SK-N-SH (cell line): ENCODE results near the gene SMPD1. TPM values are rescaled to one million over a fixed set of nuclear protein-coding genes. Genes with fewer than 3 reads are reported as not detected.

Experiments
- CTCF ChIA-PET: fragments of 300-600, 350-600 bp; formaldehyde crosslinking; extraction: SDS; loops from one replicate; lab custom pipeline; 2021; lab: Yijun Ruan, JAX
- POLR2A ChIA-PET: fragments of 350-600 bp; sonication (Branson Sonifier 250); formaldehyde crosslinking; extraction: SDS; loops from one replicate; lab custom pipeline; 2020; ENCODE audit warnings: antibody characterized with exemption, inconsistent platforms; lab: Yijun Ruan, JAX
- DNase-seq: peaks from one replicate; pipeline ENCODE4 v3.0.0; 2012
- H2AFZ ChIP-seq: fragments of 200-600 bp; sonication (generic); 2 replicates; pipeline ENCODE4 v1.8.1; 2016; ENCODE audit warnings: antibody characterized with exemption, mild to moderate bottlenecking, low read depth
- H3F3A ChIP-seq: fragments of 200-600 bp; sonication (generic); replicated peaks from 2 replicates; pipeline ENCODE3; 2016; ENCODE audit warnings: antibody characterized with exemption, mild to moderate bottlenecking; ENCODE audit not compliant: insufficient read depth
- H3K27ac ChIP-seq, 2 experiments: fragments of 200-500 bp in 1 of 2; fragments of 200-600 bp in 1 of 2; sonication (Bioruptor generic) in 1 of 2; sonication (generic), shearing (Covaris generic) in 1 of 2; 2 replicates each; pipeline versions ENCODE4 v1.5.1 to v1.6.1; 2014 to 2016; ENCODE audit warnings: low read depth in 2 of 2, inconsistent platforms in 1 of 2, low read length in 1 of 2, mild to moderate bottlenecking in 1 of 2, mixed read lengths in 1 of 2
- H3K27me3 ChIP-seq: fragments of 200-600 bp; sonication (generic), shearing (Covaris generic); 2 replicates; pipeline ENCODE4 v1.6.1; 2016; ENCODE audit warnings: mixed run types; ENCODE audit not compliant: insufficient read depth
- H3K36me3 ChIP-seq, 2 experiments: fragments of 200-500 bp in 1 of 2; fragments of 200-600 bp in 1 of 2; sonication (Bioruptor generic) in 1 of 2; sonication (generic) in 1 of 2; replicated peaks in 1 of 2; 2 replicates each; pipeline versions ENCODE3 to v1.5.1; 2014 to 2016; ENCODE audit warnings: low read length in 1 of 2, mild to moderate bottlenecking in 1 of 2; ENCODE audit not compliant: insufficient read depth in 2 of 2, control insufficient read depth in 1 of 2
- H3K4me1 ChIP-seq, 2 experiments: fragments of 200-500 bp in 1 of 2; fragments of 200-600 bp in 1 of 2; sonication (Bioruptor generic) in 1 of 2; sonication (generic), shearing (Covaris generic) in 1 of 2; 2 replicates each; pipeline versions ENCODE4 v1.5.1 to v1.6.1; 2014 to 2016; ENCODE audit warnings: low read depth in 1 of 2, low read length in 1 of 2, mixed run types in 1 of 2; ENCODE audit not compliant: insufficient read depth in 2 of 2, control insufficient read depth in 1 of 2
- H3K4me2 ChIP-seq: fragments of 200-600 bp; sonication (generic), shearing (Covaris generic); 2 replicates; pipeline ENCODE4 v1.6.1; 2017; ENCODE audit warnings: mixed run types
- H3K4me3 ChIP-seq, 2 experiments: fragments of 200-500 bp in 1 of 2; fragments of 200-600 bp in 1 of 2; sonication (Bioruptor generic) in 1 of 2; sonication (generic), shearing (Covaris generic) in 1 of 2; 2 replicates each; pipeline versions ENCODE4 v1.5.1 to v1.8.1; 2014 to 2016; ENCODE audit warnings: low read depth in 2 of 2, inconsistent platforms in 1 of 2, low read length in 1 of 2, mild to moderate bottlenecking in 1 of 2, mixed read lengths in 1 of 2, moderate library complexity in 1 of 2
- H3K79me2 ChIP-seq: fragments of 200-600 bp; sonication (generic); 2 replicates; pipeline ENCODE4 v1.8.1; 2017; ENCODE audit warnings: mild to moderate bottlenecking; ENCODE audit not compliant: insufficient read depth
- H3K9ac ChIP-seq: fragments of 200-600 bp; sonication (generic); 2 replicates; pipeline ENCODE4 v1.6.1; 2017; ENCODE audit warnings: mixed run types
- H3K9me2 ChIP-seq: fragments of 200-600 bp; sonication (generic); 2 replicates; pipeline ENCODE4 v1.6.1; 2017; ENCODE audit warnings: mixed run types
- H3K9me3 ChIP-seq: fragments of 200-600 bp; sonication (generic); 2 replicates; pipeline ENCODE4 v1.6.1; 2017; ENCODE audit warnings: mixed run types, mild to moderate bottlenecking, moderate library complexity
- H4K20me1 ChIP-seq: fragments of 200-600 bp; sonication (generic); 2 replicates; pipeline ENCODE4 v1.6.1; 2017; ENCODE audit warnings: mild to moderate bottlenecking, mixed run types; ENCODE audit not compliant: insufficient read depth
- EP300 ChIP-seq, 2 experiments: IDR thresholded peaks; 2 replicates each; pipeline versions ENCODE4 v1.4.0 to v1.6.1; 2012; ENCODE audit warnings: borderline replicate concordance in 1 of 2, low read depth in 1 of 2, low read length in 1 of 2
- EZH2phosphoT487 ChIP-seq: fragments of 200-600 bp; sonication (generic); IDR thresholded peaks from 2 replicates; pipeline ENCODE4 v1.6.1; 2017; ENCODE audit warnings: low read depth, mixed run types, mild to moderate bottlenecking, antibody characterized with exemption, moderate library complexity, borderline replicate concordance
- FOSL2 ChIP-seq: IDR thresholded peaks from 2 replicates; pipeline ENCODE4 v1.4.0; 2012; ENCODE audit warnings: low read depth, mild to moderate bottlenecking, moderate library complexity, borderline replicate concordance
- FOXJ3 ChIP-seq: sonication (generic); formaldehyde crosslinking; IDR thresholded peaks from 2 replicates; pipeline ENCODE4 v1.5.1; 2020; ENCODE audit warnings: mild to moderate bottlenecking, missing genetic modification reagents
- FOXM1 ChIP-seq: IDR thresholded peaks from 2 replicates; pipeline ENCODE4 v1.4.0; 2012; ENCODE audit warnings: low read depth, mild to moderate bottlenecking
- GABPA ChIP-seq: IDR thresholded peaks from 2 replicates; pipeline ENCODE4 v1.4.0; 2012; ENCODE audit warnings: low read depth, mild to moderate bottlenecking
- GATA2 ChIP-seq: sonication (generic); formaldehyde crosslinking; IDR thresholded peaks from 2 replicates; pipeline ENCODE4 v1.5.0; 2020; ENCODE audit warnings: mild to moderate bottlenecking, missing genetic modification reagents
- IRF3 ChIP-seq: fragments of 150-350 bp; IDR thresholded peaks from 2 replicates; pipeline ENCODE4 v1.6.1; 2016; ENCODE audit warnings: mild to moderate bottlenecking, low read depth, low read length
- JUND ChIP-seq: IDR thresholded peaks from 2 replicates; pipeline ENCODE4 v1.4.0; 2012
- NRF1 ChIP-seq: IDR thresholded peaks from 2 replicates; pipeline ENCODE4 v1.6.1; 2012; ENCODE audit warnings: low read depth, mild to moderate bottlenecking, low read length
- PBX3 ChIP-seq: IDR thresholded peaks from 2 replicates; pipeline ENCODE4; 2012
- RFX5 ChIP-seq: IDR thresholded peaks from 2 replicates; pipeline ENCODE4 v1.6.1; 2012; ENCODE audit warnings: mild to moderate bottlenecking, improper control_type of control experiment, low read length
- RXRA ChIP-seq: IDR thresholded peaks from 2 replicates; pipeline ENCODE4 v1.4.0; 2012; ENCODE audit warnings: low read depth, mild to moderate bottlenecking, borderline replicate concordance
- SMC3 ChIP-seq: IDR thresholded peaks from 2 replicates; pipeline ENCODE4 v1.6.1; 2012; ENCODE audit warnings: low read depth, low read length, improper control_type of control experiment
- USF1 ChIP-seq: IDR thresholded peaks from 2 replicates; pipeline ENCODE4 v1.4.0; 2012; ENCODE audit warnings: low read depth, borderline replicate concordance
- YY1 ChIP-seq: IDR thresholded peaks from 2 replicates; pipeline ENCODE4 v1.4.0; 2012; ENCODE audit warnings: low read depth, mild to moderate bottlenecking
- ZBTB33 ChIP-seq: IDR thresholded peaks from 2 replicates; pipeline ENCODE4 v1.4.0; 2012; ENCODE audit warnings: low read depth, borderline replicate concordance
- WGBS: methylation state at CpG from one replicate; pipeline ENCODE4 v1.1.6; 2017; ENCODE audit warnings: low lambda C conversion rate; 5-methylcytosine and 5-hydroxymethylcytosine counted together
- polyA plus RNA-seq, 3 experiments: library from polyadenylated mRNA; depleted of rRNA; stranded (reverse); fragments of >200 nt; gene quantifications; 2 replicates each; pipeline ENCODE4 v1.2.3, GENCODE V29; 2012

SMPD1 gene
- polyA plus RNA-seq, 1 of the 3 experiments (the other 2 are of a cell fraction): 69.2 TPM

- no peaks in the 10 kb centered on the region for H4K20me1 ChIP-seq
- no peaks in the 10 kb centered on the region for H3F3A ChIP-seq
- CTCF ChIA-PET: interaction anchor here (0.9 to 1.4 kb wide), 4 partner anchors 15 to 365 kb away, joined by 3 to 6 read pairs (median 4); no protein-coding TSS in a partner anchor
- no peak overlapping the region for H3K27ac ChIP-seq
- no peak for DNase-seq
- 0 out of 2 replicates have a peak overlapping the region, but pooled peaks have one; percentile 15 for H3K4me2 ChIP-seq
- 30% methylated on average over 9 of the region's 9 CpGs for WGBS
- TF ChIP-seq YY1 (0 out of 2 replicates have a peak, but pooled peaks have one; percentile 36), NRF1 (no peak), FOSL2 (0 out of 2 replicates have a peak, but pooled peaks have one; percentile 24)
- no peak overlapping the region for H3K9ac ChIP-seq
- no peaks in the 10 kb centered on the region for H3K36me3 ChIP-seq
- H3K27me3 ChIP-seq: peaks cover 9% of the 10 kb centered on the region; the same call in 1 of the 2 replicates
- no peaks in the 10 kb centered on the region for H3K79me2 ChIP-seq
- no peak overlapping the region for H3K4me3 ChIP-seq
- peaks cover 0 to 5% of the 10 kb centered on the region in 2 experiments; a peak in 1 of 4 replicates for H3K4me1 ChIP-seq
- POLR2A ChIA-PET: no interaction called here
- no peaks in the 10 kb centered on the region for H3K9me3 ChIP-seq
- peak overlapping the region; percentile 4; the same call in 1 of the 2 replicates for H2AFZ ChIP-seq
- no peaks in the 10 kb centered on the region for H3K9me2 ChIP-seq
Observed at GRCh38 chr11:6357222-6357621, 33.1 kb upstream of the SMPD1 start.

GRCh38 chr11:6360183-6360582 is 30.1 kb upstream of the SMPD1 start:
- H3K9ac ChIP-seq: no peak overlapping the region

GRCh38 chr11:6362185-6362872 is 27.9 kb upstream of the SMPD1 start:
- CTCF ChIA-PET: interaction anchor here (0.5 to 5.8 kb wide), 71 partner anchors 10 to 1726 kb away, joined by 3 to 114 read pairs (median 4); partner anchors contain the start of genes APBB1, ARFIP2, CNGA4 and FHIP1B
- no peak overlapping the region for H3K4me2 ChIP-seq
- H3K27me3 ChIP-seq: no peaks in the 10 kb centered on the region; the same call in 1 of the 2 replicates
- no peak overlapping the region for H3K4me3 ChIP-seq
- H3K79me2 ChIP-seq: no peaks in the 10 kb centered on the region
- 57% methylated on average over 5 of the region's 5 CpGs for WGBS
- H3K36me3 ChIP-seq: no peaks in the 10 kb centered on the region
- no peak overlapping the region for H3K9ac ChIP-seq
- no peaks in the 10 kb centered on the region for H3F3A ChIP-seq
- no peak overlapping the region for H2AFZ ChIP-seq
- H3K27ac ChIP-seq: no peak overlapping the region
- no peaks in the 10 kb centered on the region for H3K9me2 ChIP-seq
- no peak for DNase-seq
- POLR2A ChIA-PET: no interaction called here
- no peaks in the 10 kb centered on the region for H3K9me3 ChIP-seq
- no peaks in the 10 kb centered on the region for H4K20me1 ChIP-seq
- H3K4me1 ChIP-seq: no peaks in the 10 kb centered on the region; a peak in 1 of 4 replicates
- TF ChIP-seq GABPA: no peak
- TF ChIP-seq YY1: no peak
- no peak for TF ChIP-seq USF1
- no peak for TF ChIP-seq ZBTB33
- no peak for TF ChIP-seq GATA2 (CRISPR knock-in tag)
- no peak for TF ChIP-seq NRF1
- no peak for TF ChIP-seq JUND
- no peak for TF ChIP-seq PBX3
- TF ChIP-seq SMC3: no peak
- no peak for TF ChIP-seq FOXM1
- TF ChIP-seq IRF3: no peak
- no peak for TF ChIP-seq EZH2phosphoT487
- no peak for TF ChIP-seq EP300 (IDR thresholded peaks at IDR 0.05; ENCODE audit: borderline replicate concordance in 1 of 2, low read depth in 1 of 2, low read length in 1 of 2)
- no peak for TF ChIP-seq RFX5

More at GRCh38 chr11:6360183-6360582, 30.1 kb upstream of the SMPD1 start:
- no peak overlapping the region for H3K27ac ChIP-seq
- H3K27me3 ChIP-seq: no peaks in the 10 kb centered on the region; the same call in 1 of the 2 replicates
- H3K9me3 ChIP-seq: no peaks in the 10 kb centered on the region
- no peaks in the 10 kb centered on the region for H3K9me2 ChIP-seq
- peaks cover 0 to 5% of the 10 kb centered on the region in 2 experiments; a peak in 1 of 4 replicates for H3K4me1 ChIP-seq
- no peaks in the 10 kb centered on the region for H3K36me3 ChIP-seq
- H3K4me2 ChIP-seq: no peak overlapping the region
- DNase-seq: no peak
- ChIA-PET CTCF (no interaction called here), POLR2A (no interaction called here)
- H3K79me2 ChIP-seq: no peaks in the 10 kb centered on the region
- H2AFZ ChIP-seq: no peak overlapping the region
- no peak overlapping the region for H3K4me3 ChIP-seq
- no peaks in the 10 kb centered on the region for H3F3A ChIP-seq
- no peaks in the 10 kb centered on the region for H4K20me1 ChIP-seq
- WGBS: 57% methylated on average over 3 of the region's 3 CpGs
- TF ChIP-seq RXRA (no peak), FOXJ3 (CRISPR knock-in tag) (no peak)
